Vagina (tissue), 2 donors: Measurements from ENCODE around the gene ATXN1.

ENCODE experiments used
- POLR2A ChIP-seq, 2 donors: fragments of 450-650 bp; IDR thresholded peaks; one replicate each; pipeline ENCODE4 v1.6.1; 2017; ENCODE audit warnings: antibody characterized with exemption in 2 of 2, mild to moderate bottlenecking in 2 of 2, moderate library complexity in 2 of 2
- POLR2AphosphoS5 ChIP-seq, 2 donors: sonication (generic); formaldehyde crosslinking; IDR thresholded peaks; one replicate each; pipeline ENCODE4 v1.9.0; 2017; ENCODE audit warnings: antibody characterized with exemption in 2 of 2, mild to moderate bottlenecking in 2 of 2, low read depth in 1 of 2; ENCODE audit not compliant: insufficient read depth in 1 of 2
- TF ChIP-seq, protein P1 (sequence below), 3 experiments: fragments of 450-650 bp in 2 of 3; fragments of 200-600 bp in 1 of 3; sonication (generic) in 1 of 3; IDR thresholded peaks; one replicate each; pipeline ENCODE4 v1.5.1; 2017 to 2019; ENCODE audit warnings: antibody characterized with exemption in 3 of 3, mild to moderate bottlenecking in 2 of 3, moderate library complexity in 2 of 3

DNA sequence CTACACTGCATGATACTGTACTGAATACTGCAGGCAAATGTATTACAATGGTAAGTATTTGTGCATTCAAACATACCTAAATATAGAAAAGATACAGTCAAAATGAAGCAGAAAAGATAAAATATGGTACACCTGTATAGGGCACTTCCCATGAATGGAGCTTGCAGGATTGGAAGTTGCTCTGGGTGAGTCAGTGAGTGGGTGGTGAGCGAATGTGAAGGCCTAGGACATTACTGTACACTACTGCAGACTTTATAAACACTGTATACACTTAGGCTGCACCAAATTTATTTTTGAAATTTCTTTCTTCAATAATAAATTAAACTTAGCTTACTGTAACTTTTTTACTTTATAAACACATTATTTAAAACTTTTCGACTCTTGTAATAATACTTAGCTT, 213.1 kb downstream of the ATXN1 start:
- TF ChIP-seq, protein P1, sequence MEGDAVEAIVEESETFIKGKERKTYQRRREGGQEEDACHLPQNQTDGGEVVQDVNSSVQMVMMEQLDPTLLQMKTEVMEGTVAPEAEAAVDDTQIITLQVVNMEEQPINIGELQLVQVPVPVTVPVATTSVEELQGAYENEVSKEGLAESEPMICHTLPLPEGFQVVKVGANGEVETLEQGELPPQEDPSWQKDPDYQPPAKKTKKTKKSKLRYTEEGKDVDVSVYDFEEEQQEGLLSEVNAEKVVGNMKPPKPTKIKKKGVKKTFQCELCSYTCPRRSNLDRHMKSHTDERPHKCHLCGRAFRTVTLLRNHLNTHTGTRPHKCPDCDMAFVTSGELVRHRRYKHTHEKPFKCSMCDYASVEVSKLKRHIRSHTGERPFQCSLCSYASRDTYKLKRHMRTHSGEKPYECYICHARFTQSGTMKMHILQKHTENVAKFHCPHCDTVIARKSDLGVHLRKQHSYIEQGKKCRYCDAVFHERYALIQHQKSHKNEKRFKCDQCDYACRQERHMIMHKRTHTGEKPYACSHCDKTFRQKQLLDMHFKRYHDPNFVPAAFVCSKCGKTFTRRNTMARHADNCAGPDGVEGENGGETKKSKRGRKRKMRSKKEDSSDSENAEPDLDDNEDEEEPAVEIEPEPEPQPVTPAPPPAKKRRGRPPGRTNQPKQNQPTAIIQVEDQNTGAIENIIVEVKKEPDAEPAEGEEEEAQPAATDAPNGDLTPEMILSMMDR (IDR thresholded peaks at IDR 0.05) = no peak
- TF ChIP-seq POLR2A (IDR thresholded peaks at IDR 0.05) (no peak), POLR2AphosphoS5 (IDR thresholded peaks at IDR 0.05; ENCODE audit: insufficient read depth in 1 of 2, low read depth in 1 of 2) (no peak)
